Measurements from ENCODE around the gene OSBPL10.

The OSBPL10 gene

DNA sequence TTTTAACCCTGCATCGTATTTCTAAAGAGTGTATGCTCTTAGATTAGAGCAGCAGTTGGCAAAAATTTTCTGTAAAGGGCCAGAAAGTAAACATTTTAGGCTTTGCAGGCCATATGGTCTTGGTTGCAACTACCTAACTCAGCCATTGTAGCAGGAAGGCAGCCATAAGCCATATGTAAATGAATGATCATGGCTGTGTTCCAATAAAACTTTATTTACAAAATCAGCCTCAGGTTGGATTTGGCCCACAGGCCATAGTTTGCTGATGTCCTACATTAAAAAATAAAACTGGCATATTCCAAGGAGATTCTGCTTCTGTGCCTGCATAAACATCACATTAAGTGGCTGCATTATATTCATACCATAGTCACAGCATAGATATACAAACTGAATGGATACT is 313.5 kb downstream of the OSBPL10 start:
- DNase-seq (ENCODE audit: low read depth, low spot score): no peak

DNA sequence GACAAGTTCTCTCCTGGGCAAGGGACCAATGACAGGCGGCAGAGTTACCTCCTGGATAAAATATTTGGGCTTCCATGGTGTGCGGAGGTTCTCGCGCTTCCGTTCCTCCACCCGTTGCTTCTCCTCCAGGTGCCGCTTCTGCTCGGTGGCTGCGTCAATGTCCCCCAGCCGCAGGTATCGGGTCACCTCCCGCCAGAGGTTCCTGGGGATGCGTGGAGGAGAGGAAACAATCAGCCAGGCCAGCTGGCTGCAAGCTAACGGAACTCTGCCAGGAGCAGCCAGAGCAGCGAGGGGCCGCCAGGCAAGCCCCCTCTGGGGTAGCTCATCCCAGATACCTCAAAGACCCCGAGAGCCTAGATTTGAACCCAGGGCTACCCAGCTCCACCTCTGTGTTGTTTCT is 317.0 kb downstream of the OSBPL10 start:
- DNase-seq (ENCODE audit: low read depth, low spot score): no peak

DNA sequence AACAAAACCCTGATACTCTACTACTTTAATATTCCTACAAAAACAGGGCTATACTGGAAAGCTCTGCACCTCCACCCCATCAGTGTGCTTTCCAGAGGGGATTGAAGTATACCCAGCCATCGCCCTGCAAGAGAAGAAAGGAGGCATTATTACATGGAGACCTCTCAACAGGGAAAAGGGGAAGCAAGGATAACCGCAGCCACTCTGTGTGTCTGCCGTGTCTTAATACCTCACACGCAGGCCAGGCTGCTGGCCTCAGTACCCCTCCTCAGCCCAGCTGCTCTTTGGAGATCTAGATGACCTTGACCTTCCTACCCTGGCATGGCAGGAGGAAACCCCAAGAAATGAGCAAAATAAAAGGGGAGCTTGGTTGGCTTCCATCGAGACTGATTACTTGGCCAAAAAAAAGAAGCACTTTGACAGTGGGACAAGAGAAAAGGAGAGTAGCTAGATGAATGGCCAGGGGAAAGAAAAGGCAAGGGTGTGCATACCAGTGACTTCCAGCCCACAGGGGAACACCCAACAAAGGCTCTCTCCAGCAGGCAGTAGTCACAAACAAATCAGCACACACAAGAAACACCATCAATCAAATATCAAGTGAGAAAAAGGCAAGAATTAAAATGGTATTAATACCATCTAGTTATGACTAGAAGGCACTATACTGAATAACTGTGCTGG is 318.9 kb downstream of the OSBPL10 start:
- no peak for DNase-seq (ENCODE audit: low read depth, low spot score)

DNA sequence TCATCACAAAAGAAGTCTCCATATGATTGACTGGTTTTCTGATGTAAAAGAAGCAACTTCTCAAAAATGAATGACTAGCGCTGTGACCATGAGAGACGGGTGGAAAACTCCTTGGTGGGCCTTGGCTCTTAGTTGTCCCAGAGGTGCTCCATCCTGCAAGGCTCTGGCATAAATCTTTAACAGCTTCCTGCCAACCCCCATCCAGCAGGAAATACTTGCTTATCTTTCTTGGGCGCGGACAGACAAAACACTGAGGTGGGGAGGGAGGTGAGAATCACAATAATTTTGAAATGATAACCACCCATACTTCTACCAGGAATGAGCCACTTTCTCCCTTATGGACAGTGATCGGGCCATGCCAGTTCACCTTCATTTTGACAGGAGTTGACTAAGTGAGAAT is 319.8 kb downstream of the OSBPL10 start:
- no peak for DNase-seq (ENCODE audit: low read depth, low spot score)

DNA sequence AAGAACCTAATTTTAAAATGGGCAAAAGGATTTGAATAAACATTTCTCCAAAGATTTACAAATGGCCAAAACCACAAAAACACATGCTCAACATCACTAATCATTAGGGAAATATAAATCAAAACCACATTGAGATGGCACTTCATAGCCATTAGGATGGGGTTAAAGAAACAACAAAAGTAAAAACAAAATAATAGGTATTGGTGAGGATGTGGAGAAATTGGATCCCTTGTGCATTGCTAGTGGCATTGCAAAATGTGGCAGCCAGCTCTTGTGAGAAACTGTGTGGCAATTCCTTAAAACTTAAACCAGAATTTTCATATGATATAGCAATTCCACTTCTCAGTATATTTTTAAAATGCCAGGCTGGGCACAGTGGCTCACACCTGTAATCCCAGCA is 321.8 kb downstream of the OSBPL10 start:
- no peak for DNase-seq (ENCODE audit: low read depth, low spot score)

DNA sequence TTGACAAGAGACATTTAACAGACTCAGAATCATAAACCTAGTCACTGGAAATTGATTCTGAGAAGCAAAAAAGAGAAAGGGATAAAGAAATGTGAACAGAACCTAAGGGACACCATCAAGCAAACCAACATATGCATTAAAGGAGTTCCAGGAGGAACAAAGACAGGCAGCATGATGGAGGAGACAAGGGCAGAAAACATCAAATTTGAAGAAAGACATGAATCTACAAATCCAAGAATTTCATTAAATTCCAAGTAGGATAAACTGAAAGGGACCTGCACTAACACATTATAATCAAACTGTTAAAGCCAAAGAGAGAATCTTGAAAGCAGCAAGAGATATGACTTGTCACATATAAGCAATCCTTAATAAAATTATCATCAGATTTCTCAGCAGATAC is 326.1 kb downstream of the OSBPL10 start:
- DNase-seq (ENCODE audit: low read depth, low spot score): no peak

DNA sequence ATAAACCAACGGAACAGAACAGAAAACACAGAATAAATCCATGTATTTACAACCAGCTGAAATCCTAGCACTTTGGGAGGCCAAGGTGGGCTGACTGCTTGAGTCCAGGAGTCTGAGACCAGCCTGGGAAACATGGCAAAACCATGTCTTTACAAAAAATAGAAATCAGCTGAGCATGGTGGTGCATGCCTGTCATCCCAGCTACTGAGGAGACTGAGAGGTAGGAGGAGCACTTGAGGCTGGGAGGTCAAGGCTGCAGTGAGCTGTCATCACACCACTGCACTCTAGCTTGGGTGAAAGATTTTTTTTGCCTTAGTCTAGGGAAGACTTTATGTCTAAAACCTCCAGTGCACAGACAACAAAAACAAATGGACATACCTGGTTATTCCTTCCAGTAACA is 327.6 kb downstream of the OSBPL10 start:
- no peak for DNase-seq (ENCODE audit: low read depth, low spot score)

DNA sequence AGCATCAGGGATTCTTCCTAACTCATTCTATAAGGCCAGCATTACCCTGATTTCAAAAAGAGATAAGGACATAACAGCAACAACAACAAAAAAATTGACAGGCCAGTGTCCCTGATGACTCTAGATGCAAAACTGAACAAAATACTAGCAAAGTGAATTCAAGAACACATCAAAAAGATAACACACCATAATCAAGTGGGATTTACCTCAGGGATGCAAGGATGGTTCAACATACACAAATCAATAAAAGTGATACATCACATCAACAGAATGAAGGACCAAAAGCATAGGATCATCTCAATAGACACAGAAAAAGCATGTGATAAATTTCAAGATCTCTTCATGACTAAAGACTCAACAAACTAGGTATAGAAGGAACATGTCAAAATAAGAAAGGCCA is 328.8 kb downstream of the OSBPL10 start:
- no peak for DNase-seq (ENCODE audit: low read depth, low spot score)

DNA sequence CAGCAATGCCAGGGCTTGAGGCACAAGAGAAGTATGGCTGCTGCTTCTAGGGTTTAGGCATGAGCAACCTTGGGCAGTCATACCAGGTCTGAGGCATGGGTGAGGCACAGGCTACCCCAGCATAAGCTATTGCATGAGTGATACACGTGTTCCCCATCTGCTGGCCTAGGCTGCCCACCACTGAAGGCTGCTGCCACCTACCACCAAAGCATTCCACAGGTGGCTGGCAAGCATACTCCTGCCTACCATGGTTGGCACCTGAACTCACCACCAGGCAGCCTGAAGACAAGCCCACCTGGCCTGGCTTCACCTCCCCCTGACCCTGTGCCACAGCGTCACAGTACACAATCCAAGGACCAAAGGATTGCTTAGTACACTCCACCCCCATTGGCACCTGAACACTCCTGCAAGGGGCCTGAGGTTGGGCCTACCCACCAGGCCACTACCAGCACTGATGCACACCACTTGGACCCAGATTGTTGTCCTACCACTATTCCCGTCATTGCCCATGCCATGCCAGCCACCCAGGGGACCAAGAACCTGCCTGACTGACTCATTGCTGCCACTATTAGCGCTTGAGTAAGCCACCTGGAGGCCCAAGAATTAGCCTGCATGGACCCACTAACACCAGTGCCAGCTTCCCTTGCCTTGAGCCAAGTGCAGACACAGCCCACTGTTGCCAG is 332.6 kb downstream of the OSBPL10 start:
- DNase-seq (ENCODE audit: low read depth, low spot score): no peak

DNA sequence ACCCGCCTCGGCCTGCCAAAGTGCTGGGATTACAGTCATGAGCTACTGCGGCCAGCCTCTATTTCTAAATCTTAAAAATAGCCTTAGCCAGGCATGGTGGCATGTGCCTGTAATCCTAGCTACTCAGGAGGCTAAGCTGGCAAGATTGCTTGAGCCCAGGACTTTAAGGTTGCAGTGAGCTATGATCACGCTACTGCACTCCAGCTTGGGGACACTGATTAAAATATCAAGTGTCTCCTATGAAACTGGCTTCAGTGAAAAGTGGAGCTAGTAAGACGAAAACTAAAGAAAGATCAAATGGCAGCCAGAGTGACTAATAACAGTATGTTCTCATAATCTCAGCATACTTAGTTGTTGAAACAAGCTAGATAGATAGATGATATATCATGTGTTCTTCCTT is 335.8 kb downstream of the OSBPL10 start:
- DNase-seq (ENCODE audit: low read depth, low spot score): no peak

DNA sequence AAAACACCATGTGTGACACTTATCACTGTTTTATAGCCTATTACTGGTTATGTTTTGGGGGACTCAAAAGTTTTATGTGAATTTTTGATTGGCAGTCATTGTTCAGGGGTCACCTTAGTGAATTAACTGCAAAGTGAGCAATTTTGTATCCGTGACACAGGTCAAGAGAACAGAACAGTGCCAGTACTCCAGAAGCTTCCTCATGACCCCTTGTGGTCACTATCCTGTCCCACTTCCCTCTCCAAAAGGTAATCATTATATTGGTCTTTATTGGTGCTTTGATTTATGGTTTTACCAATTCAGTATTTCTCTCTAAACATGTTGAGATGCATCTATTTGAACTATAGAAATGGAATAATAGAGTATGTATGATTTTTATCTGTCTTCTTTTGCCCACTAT is 341.2 kb downstream of the OSBPL10 start:
- no peak for DNase-seq (ENCODE audit: low read depth, low spot score)

DNA sequence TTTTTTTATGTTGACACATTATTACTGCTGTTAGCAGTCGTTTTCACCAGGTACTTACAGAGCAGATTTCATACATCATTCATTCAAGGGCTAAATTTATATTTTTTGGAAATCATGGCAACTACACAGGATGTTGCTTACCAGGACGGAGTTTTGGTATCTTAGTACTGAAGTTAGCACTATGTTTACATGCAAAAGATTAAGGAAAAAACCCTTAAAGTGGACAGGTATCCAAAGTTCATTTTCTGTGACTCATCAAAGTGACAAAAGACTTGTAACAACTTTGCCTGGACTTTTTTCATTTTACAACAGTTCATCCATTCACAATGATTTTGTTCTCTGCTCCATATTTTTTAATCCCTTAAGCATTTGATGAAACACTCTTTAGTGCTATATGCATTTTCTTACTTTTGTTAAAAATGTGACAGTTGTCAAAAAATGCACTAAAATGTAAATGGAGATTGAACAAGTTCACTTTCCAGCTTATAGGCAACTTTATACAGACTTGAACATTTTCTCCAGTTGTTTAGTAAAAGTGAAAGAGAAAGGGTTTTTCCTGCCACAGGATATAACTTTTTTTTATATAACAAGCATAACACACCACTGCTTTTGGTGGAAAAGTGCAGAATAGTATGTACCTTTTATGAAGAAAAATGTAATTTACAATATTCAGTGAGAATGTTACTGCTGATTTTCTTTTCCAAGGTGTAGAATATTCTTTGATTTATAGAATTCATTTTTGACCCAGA is 344.2 kb downstream of the OSBPL10 start:
- DNase-seq (ENCODE audit: low read depth, low spot score): no peak

DNA sequence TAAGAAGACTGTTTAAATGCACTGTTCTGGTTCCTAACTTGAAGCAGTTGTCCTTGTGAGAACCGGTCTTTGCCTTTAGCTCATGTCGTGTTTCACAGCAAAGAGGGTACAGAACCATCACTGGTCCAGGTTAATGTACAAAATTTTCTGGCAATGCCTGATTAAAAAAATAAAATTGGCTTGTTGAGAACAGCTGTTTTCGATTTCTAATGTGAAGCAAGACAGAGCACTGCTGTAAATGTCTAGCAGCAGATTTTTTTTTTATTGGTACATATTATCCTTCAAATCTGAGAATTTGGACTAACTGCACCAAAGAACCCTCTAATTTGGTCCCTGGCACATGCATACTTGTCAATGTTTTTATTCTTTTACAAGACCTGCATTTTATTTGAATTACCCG is 345.0 kb downstream of the OSBPL10 start:
- no peak for DNase-seq (ENCODE audit: low read depth, low spot score)

DNA sequence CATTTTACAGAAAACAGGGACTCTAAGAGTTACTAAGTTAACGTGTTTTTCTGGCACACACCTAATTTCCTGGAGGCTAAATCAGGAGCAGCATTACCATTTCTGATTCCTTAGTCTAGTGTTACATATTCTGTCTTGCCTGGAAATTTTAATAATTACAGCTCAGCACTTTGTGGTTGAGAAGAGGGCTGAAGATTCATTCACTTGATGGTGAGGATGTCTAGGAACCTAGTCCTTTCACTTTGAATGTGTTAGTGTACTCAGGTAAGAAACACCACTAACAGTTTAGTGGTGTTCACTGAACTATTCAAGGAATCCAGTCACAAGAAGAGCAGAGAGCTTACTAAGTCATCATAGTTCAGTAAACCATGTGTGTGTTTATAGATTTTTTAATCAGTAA is 345.5 kb downstream of the OSBPL10 start:
- no peak for DNase-seq (ENCODE audit: low read depth, low spot score)

DNA sequence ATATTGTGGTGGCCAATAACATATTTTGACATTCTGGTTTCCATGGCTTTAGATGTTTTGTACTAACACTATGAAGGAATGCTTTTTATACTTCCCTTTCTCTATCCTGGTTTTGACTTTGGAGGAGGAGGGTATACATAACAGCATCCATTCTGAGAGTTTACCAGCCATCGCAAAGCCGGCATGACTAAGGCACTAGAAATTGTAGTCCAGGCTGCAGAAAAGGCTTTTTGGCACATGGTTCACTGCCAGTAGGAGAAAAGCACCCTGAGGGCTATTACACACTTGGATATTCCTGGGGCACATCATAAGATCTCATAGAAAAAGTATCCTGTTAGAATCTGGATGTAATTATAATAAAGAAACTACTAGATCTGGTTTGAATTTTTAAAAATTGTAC is 346.6 kb downstream of the OSBPL10 start:
- no peak for DNase-seq (ENCODE audit: low read depth, low spot score)

DNA sequence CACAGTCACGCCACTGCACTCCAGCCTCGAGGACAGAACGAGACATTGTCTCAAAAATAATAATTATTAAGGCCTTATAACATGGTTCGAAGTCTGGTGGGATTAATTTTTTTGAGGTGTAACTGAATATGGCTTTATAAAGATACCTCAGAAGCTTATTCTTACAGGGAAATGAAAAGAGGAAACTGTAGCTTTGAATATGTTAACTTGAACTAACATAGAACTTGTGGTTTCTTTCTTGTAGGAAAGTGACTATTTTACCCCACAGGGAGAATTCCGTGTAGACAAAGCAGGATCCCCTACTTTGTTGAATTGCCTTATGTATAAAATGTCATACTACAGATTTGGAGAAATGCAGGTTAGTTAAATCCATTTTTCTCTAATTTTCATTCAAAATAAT is 352.0 kb downstream of the OSBPL10 start:
- no peak for DNase-seq (ENCODE audit: low read depth, low spot score)

DNA sequence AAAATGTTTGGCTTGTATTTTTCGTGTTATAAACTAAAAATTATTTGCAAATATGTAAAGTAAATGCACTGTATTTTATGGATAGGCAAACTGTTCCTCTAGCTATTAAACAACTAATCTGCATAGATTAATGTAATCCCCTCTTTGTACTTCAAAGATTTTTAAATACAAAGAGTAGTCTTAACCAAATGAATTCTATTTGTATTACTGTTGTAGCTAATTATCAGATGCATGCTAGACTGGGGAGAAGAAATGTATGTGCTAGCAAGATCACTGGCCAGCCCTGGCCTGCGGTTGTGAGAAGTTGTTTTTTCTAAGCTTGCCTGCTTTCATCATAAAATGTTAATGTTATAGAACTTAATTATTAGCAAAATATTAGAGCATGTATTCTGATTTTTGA is 355.7 kb downstream of the OSBPL10 start:
- DNase-seq (ENCODE audit: low read depth, low spot score): no peak

DNA sequence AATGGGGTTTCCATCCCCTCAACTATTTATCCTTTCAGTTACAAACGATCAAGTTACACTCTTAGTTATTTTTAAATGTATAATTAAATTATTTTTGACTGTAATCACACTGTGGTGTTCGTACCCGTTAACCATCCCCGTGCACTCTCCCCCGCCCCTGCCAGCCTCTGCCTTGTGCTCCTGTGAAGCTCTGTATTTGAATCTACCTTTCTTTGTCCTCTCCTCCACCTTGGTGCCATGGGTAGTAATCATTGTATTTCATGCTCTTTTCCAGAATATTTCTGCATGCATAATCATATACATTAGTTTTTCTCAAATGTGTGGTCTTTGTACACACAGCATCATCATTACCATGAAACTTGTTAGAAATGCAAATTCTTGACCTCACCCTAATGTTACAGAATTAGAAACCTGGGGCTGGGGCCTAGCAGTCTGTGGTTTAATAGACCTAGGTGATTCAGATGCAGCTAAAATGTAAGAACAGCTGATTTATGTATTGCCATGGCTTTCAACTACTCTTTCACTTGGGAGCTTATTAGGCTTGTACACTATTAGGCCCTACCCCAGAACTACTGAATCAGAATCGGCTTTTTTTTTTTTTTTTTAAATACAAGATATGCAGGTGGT is 356.9 kb downstream of the OSBPL10 start:
- no peak for DNase-seq (ENCODE audit: low read depth, low spot score)

DNA sequence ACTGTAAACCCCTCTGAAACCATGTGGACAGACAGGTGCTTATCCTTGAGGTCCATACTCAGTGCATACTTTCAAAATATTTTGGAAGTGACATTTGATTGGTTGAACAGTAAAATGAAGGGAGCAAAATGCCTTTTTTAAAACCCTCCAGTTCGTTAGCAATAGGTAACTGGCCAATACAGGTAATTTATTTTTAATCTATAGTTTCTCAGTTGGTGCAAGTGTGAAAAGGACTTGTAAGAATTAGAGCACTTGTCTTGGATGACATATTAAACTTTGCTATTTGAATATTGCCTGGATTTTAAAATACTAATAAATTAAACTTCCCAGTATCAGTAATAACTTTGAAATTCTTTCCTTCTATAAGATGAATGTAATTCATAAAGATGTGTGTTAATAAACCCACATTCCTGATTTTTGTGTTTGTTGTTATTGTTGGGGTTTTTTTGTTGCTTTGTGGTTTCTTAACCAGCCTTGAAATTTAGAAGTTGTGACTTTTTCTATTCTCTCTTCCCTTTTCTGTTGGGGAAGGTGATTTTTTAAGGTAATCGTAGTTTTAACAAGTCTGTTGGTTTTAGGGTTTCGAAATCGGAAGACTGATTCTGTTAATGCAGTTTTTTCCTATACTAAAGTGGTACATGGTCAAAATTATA is 358.3 kb downstream of the OSBPL10 start:
- no peak for DNase-seq (ENCODE audit: low read depth, low spot score)

DNA sequence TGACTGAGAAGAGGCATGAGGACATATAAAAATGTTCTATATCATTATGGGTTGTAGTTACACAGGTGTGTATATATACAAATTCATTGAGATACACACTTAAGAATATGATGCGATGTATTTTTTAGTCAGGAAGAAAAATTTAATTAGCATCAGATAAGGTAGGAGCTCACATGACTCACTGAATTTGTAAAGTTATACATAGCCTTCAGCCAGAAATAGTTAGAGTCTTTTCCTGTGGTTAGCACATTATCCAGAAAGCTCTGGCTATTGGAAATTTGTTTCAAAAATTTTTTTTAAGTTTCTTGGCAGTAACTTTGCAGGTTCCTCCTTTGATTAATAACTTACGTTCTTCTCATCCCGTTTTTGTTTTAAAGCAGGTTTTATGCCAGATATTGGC is 359.7 kb downstream of the OSBPL10 start:
- DNase-seq (ENCODE audit: low read depth, low spot score): no peak

DNA sequence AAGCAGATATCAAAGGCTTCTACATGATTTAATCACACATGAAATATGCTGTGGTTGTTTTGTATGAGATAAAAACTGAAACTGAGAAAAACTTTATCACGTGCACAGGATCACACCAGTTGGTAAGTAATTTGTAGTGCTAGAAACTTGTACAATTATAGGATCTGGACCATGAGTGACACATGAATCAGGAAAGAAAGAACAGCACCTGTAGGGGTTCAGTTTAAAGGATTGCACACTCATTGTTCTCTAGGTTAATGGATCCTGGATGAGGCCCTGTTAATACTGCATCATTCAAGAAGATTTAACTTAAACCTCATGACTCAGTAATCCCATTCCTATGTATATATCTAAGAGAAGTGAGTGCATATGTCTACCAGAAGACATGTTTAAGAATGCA is 360.4 kb downstream of the OSBPL10 start:
- DNase-seq (ENCODE audit: low read depth, low spot score): no peak

DNA sequence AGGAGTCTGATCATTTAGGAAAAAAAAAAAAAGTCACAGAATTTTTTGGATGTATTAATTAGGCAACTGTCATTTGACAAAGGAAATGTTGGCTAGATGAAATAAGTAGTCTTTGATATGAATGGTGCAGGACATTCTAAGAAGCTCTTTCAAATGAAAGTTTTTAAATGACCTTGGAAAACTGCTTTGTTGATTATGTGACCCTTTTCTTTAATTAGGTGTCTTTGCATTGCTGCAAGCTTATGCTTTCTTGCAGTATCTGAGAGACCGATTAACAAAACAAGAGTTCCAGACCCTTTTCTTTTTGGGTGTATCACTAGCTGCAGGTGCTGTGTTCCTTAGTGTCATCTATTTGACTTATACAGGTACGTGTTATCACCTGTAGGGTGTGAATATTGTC is 364.4 kb downstream of the OSBPL10 start:
- no peak for DNase-seq (ENCODE audit: low read depth, low spot score)
